PC-3 (cell line): ENCODE results near the gene SMAP1. TPM values are rescaled to one million over a fixed set of nuclear protein-coding genes. Genes with fewer than 3 reads are reported as not detected.

Experiments used
- ATAC-seq: fragments of 200-7000 bp; cut with Tn5 transposase; 2 replicates; pipeline ENCODE4 v1.9.1; 2020; ENCODE audit warnings: mild to moderate bottlenecking, moderate library complexity
- BruUV-seq: library from RNA; stranded (reverse); fragments of 400-500 nt; replicated peaks from 2 replicates; lab custom pipeline; 2021; lab: Mats Ljungman, UMichigan
- CTCF ChIA-PET: fragments of 300-600 bp; sonication (Branson Sonifier 250); formaldehyde crosslinking; loops from one replicate; lab custom pipeline; 2022; ENCODE audit warnings: antibody characterized with exemption; lab: Charles Lee
- POLR2A ChIA-PET: fragments of 300-600 bp; sonication (Branson Sonifier 250); formaldehyde crosslinking; loops from one replicate; lab custom pipeline; 2022; ENCODE audit warnings: antibody characterized with exemption; ENCODE audit not compliant: unreplicated experiment; lab: Charles Lee
- DNase-seq: peaks from one replicate; pipeline ENCODE4 v3.0.0-alpha.2; 2015
- H2AFZ ChIP-seq: fragments of 300-600 bp; sonication (generic); 2 replicates; pipeline ENCODE4 v1.6.0; 2016; ENCODE audit warnings: antibody characterized with exemption, low read length
- H3F3A ChIP-seq: fragments of 300-600 bp; sonication (generic); one replicate; pipeline ENCODE4 v1.6.0; 2017; ENCODE audit warnings: antibody characterized with exemption, low read length, control low read depth, mild to moderate bottlenecking; ENCODE audit not compliant: unreplicated experiment
- H3K27ac ChIP-seq: fragments of 300-600 bp; sonication (generic); 2 replicates; pipeline ENCODE4 v1.5.1; 2016; ENCODE audit warnings: mild to moderate bottlenecking, low read length
- H3K27me3 ChIP-seq: fragments of 300-600 bp; sonication (generic); 2 replicates; pipeline ENCODE4 v1.6.1; 2016; ENCODE audit warnings: low read length, mixed read lengths
- H3K36me3 ChIP-seq: fragments of 300-600 bp; sonication (generic); 2 replicates; pipeline ENCODE4 v1.6.1; 2016; ENCODE audit warnings: low read depth, mixed run types, low read length, mixed read lengths
- H3K4me1 ChIP-seq: fragments of 300-600 bp; sonication (generic); 2 replicates; pipeline ENCODE4 v1.5.1; 2016; ENCODE audit warnings: low read length; ENCODE audit not compliant: insufficient read depth
- H3K4me2 ChIP-seq: fragments of 300-600 bp; sonication (generic); 2 replicates; pipeline ENCODE4 v1.6.0; 2016; ENCODE audit warnings: low read length
- H3K4me3 ChIP-seq: fragments of 300-600 bp; sonication (generic); 2 replicates; pipeline ENCODE4 v1.5.1; 2016; ENCODE audit warnings: mild to moderate bottlenecking, low read length, mixed read lengths
- H3K79me2 ChIP-seq: fragments of 300-600 bp; sonication (generic); 2 replicates; pipeline ENCODE4 v1.6.1; 2017; ENCODE audit warnings: low read length, mixed read lengths
- H3K9ac ChIP-seq: fragments of 300-600 bp; sonication (generic); 2 replicates; pipeline ENCODE4 v1.6.0; 2016; ENCODE audit warnings: mild to moderate bottlenecking, low read length
- H3K9me2 ChIP-seq: fragments of 300-600 bp; sonication (generic); replicated peaks from 2 replicates; pipeline ENCODE4 v1.6.1; 2016; ENCODE audit warnings: mixed run types, low read length, mixed read lengths
- H3K9me3 ChIP-seq: fragments of 300-600 bp; sonication (generic); 2 replicates; pipeline ENCODE4 v1.6.1; 2016; ENCODE audit warnings: low read length, mixed read lengths
- H4K20me1 ChIP-seq: fragments of 300-600 bp; sonication (generic); 2 replicates; pipeline ENCODE4 v1.6.1; 2016; ENCODE audit warnings: low read length, mixed read lengths
- EZH2 ChIP-seq: fragments of 300-600 bp; sonication (generic); IDR thresholded peaks from one replicate; pipeline ENCODE4 v1.6.1; 2017; ENCODE audit warnings: antibody characterized with exemption, mild to moderate bottlenecking, low read length; ENCODE audit not compliant: unreplicated experiment
- EZH2phosphoT487 ChIP-seq: fragments of 300-600 bp; sonication (generic); IDR thresholded peaks from 2 replicates; pipeline ENCODE4 v1.6.1; 2018; ENCODE audit warnings: mild to moderate bottlenecking, antibody characterized with exemption, low read length, borderline replicate concordance
- intact Hi-C: fragments of 100-400 bp; cut with micrococcal nuclease; formaldehyde crosslinking; loops from 2 replicates; pipeline ENCODE4 v1.9.0; 2023
- total RNA-seq: library from RNA; depleted of rRNA; stranded (reverse); fragments of >200 nt; gene quantifications from 2 replicates; pipeline ENCODE4 v1.2.3, GENCODE V29; 2014
- TF ChIP-seq, protein P1 (sequence below): fragments of 300-600 bp; sonication (generic); conservative IDR thresholded peaks from 2 replicates; pipeline ENCODE4 v1.5.1; 2017; ENCODE audit warnings: antibody characterized with exemption, low read depth, mild to moderate bottlenecking, low read length

The SMAP1 gene
- total RNA-seq, 1 experiment from 2014 or later, result 15.7 TPM

GRCh38 chr6:70686548-70687133 is 19.0 kb downstream of the SMAP1 start:
- BruUV-seq, result no TSS peak
- H3K79me2 ChIP-seq, result peaks cover 67% of the 10 kb centered on the region

GRCh38 chr6:70693887-70694286 is 26.2 kb downstream of the SMAP1 start:
- H4K20me1 ChIP-seq, result no peaks in the 10 kb centered on the region

More at GRCh38 chr6:70686548-70687133, 19.0 kb downstream of the SMAP1 start:
- Histone ChIP-seq H3K4me1 (peaks cover 13% of the 10 kb centered on the region), H3K4me2 (no peak overlapping the region), H3F3A (no peaks in the 10 kb centered on the region), H2AFZ (no peak overlapping the region), H3K9me3 (no peaks in the 10 kb centered on the region), H3K27me3 (no peaks in the 10 kb centered on the region), H4K20me1 (peaks cover 6% of the 10 kb centered on the region; the same call in 1 of the 2 replicates), H3K36me3 (no peaks in the 10 kb centered on the region), H3K9me2 (no peaks in the 10 kb centered on the region), H3K9ac (no peak overlapping the region), H3K4me3 (no peak overlapping the region), H3K27ac (no peak overlapping the region)
- TF ChIP-seq EZH2phosphoT487 (no peak), EZH2 (no peak)
- TF ChIP-seq, protein P1, sequence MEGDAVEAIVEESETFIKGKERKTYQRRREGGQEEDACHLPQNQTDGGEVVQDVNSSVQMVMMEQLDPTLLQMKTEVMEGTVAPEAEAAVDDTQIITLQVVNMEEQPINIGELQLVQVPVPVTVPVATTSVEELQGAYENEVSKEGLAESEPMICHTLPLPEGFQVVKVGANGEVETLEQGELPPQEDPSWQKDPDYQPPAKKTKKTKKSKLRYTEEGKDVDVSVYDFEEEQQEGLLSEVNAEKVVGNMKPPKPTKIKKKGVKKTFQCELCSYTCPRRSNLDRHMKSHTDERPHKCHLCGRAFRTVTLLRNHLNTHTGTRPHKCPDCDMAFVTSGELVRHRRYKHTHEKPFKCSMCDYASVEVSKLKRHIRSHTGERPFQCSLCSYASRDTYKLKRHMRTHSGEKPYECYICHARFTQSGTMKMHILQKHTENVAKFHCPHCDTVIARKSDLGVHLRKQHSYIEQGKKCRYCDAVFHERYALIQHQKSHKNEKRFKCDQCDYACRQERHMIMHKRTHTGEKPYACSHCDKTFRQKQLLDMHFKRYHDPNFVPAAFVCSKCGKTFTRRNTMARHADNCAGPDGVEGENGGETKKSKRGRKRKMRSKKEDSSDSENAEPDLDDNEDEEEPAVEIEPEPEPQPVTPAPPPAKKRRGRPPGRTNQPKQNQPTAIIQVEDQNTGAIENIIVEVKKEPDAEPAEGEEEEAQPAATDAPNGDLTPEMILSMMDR, result peak; percentile 72
- peak; percentile 64 for DNase-seq
- POLR2A ChIA-PET, result no interaction called here
- intact Hi-C loops, result loop anchor here (1.0 to 5.0 kb wide), 7 partner anchors 119 to 464 kb away; partner anchors contain the start of genes FAM135A and SDHAF4
- ATAC-seq, result 0 out of 2 replicates have a peak, but pooled peaks have one; percentile 35
- CTCF ChIA-PET, result interaction anchor here (0.5 to 1.2 kb wide), 4 partner anchors 87 to 466 kb away, joined by 3 to 8 read pairs (median 4); no protein-coding TSS in a partner anchor

More at GRCh38 chr6:70693887-70694286, 26.2 kb downstream of the SMAP1 start:
- no TSS peak for BruUV-seq
- Histone ChIP-seq H3K36me3 (no peaks in the 10 kb centered on the region), H3K4me1 (no peaks in the 10 kb centered on the region), H3K9me3 (no peaks in the 10 kb centered on the region), H3K9ac (no peak overlapping the region), H3K27me3 (no peaks in the 10 kb centered on the region), H3K9me2 (no peaks in the 10 kb centered on the region), H3K79me2 (peaks cover 52% of the 10 kb centered on the region), H3K4me3 (no peak overlapping the region), H2AFZ (no peak overlapping the region), H3K4me2 (no peak overlapping the region), H3K27ac (no peak overlapping the region), H3F3A (no peaks in the 10 kb centered on the region)
- DNase-seq, result no peak
- intact Hi-C loops, result no loop called here
- ChIA-PET CTCF (no interaction called here), POLR2A (no interaction called here)
- no peak for ATAC-seq
- TF ChIP-seq EZH2phosphoT487 (no peak), EZH2 (no peak)
- TF ChIP-seq, protein P1, result no peak
